NCI-H69 (cell line): ENCODE results near the gene KLF4.

ENCODE experiments used
- DNase-seq: peaks from one replicate; lab custom pipeline; 2025; lab: John Stamatoyannopoulos, UW

KLF4 gene

DNA sequence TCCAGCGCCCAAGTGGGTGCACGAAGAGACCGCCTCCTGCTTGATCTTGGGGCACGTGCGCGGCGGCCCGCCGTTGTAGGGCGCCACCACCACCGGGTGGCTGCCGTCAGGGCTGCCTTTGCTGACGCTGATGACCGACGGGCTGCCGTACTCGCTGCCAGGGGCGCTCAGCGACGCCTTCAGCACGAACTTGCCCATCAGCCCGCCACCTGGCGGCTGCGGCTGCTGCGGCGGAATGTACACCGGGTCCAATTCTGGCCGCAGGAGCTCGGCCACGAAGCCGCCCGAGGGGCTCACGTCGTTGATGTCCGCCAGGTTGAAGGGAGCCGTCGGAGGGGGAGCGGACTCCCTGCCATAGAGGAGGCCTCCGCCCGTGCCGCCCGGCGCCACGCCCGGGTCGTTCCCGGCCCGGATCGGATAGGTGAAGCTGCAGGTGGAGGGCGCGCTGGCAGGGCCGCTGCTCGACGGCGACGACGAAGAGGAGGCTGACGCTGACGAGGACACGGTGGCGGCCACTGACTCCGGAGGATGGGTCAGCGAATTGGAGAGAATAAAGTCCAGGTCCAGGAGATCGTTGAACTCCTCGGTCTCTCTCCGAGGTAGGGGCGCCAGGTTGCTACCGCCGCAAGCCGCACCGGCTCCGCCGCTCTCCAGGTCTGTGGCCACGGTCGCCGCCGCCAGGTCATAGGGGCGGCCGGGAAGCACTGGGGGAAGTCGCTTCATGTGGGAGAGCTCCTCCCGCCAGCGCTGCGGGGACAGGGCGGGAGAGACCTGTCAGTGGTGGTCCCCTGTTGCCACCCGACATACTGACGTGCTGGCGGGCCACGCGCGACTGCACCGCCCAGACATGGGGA, 1.8 kb downstream of the KLF4 start:
- DNase-seq: peak; percentile 92

DNA sequence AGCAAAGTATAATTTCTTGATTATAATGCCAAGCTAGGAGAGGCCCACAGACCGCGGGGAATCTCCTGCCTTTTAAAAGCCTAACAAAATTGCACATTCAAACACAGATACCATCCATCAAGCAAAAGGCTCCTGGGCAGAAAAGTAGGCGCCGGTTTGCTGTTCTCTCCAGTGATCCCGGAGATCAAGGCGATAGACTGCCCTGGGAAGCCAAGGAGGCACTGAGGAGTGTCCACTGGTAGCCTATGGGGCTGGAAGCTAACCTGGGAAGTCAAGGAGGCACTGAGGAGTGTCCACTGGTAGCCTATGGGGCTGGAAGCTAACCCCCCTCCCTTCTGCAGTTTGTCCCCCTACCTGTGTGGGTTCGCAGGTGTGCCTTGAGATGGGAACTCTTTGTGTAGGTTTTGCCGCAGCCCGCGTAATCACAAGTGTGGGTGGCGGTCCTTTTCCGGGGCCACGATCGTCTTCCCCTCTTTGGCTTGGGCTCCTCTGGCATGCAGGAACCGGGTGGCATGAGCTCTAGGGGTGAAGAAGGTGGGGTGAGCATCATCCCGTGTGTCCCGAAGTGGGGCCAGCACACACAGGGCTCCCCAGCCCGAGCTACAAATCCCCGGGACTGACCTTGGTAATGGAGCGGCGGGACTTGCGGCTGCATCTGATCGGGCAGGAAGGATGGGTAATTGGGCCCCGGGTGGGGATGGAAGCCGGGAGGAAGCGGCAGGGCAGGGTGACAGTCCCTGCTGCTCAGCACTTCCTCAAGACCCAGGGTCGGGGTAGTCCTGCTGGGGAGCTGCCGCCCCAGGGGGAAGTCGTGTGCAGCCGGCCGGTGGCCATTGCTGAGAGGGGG, 2.7 kb downstream of the KLF4 start:
- DNase-seq: peak; percentile 77

DNA sequence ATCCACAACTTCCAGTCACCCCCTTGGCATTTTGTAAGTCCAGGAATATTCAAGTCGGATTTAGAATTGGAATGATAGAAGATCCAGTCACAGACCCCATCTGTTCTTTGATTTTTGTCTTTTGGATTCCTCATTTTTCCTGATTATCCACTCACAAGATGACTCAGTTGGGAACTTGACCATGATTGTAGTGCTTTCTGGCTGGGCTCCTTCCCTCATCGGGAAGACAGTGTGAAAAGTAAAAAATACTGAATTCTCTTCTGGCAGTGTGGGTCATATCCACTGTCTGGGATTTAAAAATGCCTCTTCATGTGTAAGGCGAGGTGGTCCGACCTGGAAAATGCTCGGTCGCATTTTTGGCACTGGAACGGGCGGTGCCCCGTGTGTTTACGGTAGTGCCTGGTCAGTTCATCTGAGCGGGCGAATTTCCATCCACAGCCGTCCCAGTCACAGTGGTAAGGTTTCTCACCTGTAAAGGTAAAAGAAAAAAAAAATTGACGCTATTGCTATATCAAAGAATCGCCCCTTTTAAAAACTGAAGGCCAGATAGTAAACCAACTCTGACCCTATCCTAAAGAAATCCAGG, 4.0 kb downstream of the KLF4 start:
- no peak for DNase-seq

DNA sequence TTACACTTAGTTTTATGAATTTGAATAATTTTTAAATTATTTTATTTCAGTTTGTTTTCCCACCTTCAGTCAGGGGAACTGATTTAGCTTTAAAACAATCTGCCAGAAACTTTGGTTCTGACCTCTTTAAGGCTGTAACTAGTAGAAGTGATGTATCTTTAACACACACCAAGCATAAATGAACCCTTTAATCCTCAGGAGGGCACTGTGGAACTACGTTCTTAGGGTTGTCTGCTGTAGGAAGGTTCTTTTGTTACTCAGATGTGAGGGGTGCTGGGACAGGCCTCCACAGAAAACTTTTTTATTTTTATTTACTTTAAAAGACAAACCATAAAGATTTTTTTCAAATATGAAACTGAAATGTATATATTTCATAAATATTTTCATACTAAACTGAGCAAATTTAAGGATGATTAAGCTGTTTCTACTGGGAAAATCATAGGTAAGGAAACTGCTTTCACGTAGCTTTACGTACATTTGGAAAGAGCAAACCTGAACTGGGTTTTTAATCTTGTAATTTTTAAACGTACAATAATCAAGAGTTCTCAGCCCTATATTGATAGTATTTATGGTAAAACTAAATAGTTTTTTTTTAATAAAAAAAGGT, 5.3 kb downstream of the KLF4 start:
- DNase-seq: peak; percentile 85

DNA sequence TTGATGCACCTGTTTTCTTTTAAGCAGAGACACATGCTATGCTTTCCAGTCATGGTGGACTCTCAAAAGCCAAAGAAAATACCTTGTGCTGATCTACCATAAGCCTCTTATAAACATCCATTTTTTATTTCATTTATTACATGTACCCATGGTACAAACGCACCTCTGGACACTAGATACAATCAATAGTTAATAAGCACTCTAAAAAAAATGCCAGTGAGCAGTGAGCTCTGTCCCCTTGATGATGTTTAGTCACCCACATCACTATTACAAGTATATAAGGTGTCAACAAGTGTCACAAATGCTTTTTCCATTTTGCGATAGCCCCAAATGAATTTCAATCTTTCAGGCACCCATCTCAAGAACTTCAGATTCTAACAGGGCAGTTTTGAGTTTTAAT, 5.9 kb downstream of the KLF4 start:
- no peak for DNase-seq

DNA sequence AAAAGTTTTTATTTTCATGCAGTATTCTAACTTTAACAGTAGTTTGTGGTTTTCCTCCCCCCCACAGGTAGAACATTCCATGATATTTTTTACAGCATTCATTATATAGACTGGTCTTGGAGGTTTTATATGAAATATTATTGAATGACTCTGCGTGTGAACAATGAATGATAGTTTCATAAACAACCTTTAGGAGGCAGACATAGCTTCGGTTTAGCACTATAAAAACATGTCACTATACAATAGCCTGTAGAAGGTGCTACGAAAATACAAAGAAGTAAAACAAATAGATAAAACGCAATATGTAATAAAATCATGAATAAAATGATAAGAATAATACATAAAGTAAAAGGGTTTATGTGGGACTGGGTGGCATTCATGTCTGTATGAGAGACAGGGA, 8.5 kb downstream of the KLF4 start:
- DNase-seq: peak; percentile 23

DNA sequence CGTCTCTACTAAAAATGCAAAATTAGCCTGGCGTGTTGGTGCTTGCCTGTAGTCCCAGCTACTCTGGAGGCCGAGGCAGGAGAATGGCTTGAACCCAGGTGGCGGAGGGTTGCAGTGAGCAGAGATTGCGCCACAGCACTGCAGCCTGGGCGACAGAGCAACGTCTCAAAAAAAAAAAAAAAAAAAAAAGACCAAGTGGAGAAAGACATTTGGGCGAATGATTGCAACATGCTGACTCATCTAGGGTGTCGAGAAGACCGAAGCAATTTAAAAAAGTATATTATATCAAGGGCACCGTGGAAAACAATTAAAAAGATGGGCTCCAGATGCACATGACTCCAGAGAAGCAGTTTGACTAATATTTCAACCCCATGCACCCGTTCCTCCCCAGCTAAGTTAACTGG, 9.2 kb downstream of the KLF4 start:
- no peak for DNase-seq

DNA sequence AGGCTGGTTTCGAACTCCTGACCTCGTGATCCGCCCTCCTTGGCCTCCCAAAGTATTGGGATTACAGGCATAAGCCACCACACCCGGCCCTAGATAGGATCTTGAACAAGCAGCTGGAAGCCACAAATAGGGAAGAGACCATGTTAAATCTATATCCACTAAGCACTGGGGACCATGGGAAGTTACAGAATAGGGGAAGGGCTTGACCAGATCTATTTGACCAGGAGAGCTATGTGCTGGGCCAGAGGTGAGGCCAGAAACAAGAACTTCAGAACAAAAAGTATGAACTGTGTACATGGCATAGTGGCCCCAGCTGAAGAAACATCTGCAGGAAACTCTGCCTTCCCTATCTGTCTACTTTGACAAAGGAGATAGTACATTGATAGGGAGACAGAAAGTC, 10.8 kb downstream of the KLF4 start:
- no peak for DNase-seq

DNA sequence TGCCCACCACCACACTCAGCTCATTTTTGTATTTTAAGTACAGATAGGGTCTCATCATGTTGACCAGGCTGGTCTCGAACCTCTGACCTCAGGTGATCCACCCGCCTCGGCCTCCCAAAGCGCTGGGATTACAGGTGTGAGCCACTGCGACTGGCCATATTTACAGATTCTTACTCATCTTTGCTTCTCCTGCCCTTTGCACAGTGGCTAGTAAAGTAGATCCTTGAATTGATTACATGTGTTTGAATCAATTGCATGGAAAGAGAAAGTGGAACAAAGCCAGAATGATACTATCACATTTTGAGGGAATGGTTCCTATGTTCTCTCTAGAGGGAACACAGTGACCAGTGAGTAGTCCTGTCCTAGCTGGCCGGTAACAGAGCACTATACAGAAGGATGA, 15.4 kb downstream of the KLF4 start:
- DNase-seq: no peak

DNA sequence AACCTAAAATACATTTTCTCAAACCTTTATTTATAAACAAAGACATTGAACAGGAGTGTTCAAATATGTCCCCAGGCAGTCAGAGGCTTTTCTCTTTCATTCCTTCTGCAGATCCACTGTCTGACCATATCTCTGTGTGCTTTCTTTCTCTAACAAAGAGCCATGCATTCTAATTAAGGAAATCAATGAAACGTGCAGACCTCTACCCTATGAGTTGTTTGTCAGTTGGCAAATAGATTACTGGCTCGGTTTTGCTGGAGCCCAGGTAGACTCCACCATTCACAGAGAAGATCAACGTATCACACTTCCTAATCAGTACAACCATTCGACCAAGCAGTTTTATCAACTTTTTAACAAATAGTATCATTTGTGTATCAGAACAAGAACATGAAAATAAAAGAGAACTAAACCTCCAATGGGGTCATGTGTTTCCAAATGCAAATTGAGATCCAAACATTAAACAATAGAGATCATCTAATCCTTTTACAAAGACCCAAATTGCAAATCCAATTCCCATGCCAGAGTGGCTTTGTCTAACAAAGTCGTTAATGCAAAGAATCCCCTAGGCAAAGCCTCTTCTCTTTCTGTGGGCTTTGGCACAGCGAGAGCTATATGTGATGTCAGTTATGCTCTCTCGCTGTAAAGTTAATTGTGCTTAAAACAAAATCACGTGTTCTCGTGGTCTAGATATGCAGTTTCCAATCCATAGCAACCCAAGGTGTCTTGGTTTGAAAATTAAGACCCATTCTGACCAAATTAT, 16.8 kb downstream of the KLF4 start:
- peak; percentile 98 for DNase-seq

DNA sequence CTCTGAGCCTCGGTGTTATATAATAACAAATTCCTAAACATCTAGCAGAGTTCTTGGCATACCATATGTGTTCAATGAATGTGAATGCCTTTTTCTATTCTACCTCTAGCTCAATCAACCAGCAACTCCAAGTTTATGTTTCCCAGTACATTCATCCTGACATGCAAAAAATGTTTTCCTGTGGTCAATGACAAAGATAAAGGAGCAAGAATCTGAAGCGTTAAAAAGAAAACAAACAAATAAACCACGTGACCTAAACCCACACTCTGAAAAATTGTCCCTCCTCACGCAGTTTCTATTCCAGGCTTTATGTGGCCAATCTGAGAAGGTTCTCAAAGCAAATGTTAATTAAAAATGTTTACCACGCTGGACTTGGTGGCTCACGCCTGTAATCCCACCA, 18.0 kb downstream of the KLF4 start:
- no peak for DNase-seq

DNA sequence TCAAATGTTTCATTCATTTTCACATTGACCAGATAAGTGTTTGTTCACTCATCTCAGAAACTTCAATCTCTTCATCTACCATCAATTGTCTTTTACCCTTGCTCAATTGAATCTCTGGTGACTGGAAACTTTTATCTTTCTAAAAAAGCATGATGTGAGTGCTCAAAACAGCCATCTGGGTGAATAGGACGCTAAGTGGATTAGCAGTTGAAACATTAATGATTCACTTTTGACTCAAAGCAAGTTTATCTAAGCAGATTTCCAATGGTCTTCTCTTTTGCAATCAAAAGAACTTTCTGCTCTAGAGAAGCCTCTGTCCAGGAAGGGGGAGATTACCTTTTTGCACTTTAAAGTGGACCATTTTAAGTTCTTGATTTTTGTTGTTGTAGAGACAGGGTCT, 22.2 kb downstream of the KLF4 start:
- no peak for DNase-seq

DNA sequence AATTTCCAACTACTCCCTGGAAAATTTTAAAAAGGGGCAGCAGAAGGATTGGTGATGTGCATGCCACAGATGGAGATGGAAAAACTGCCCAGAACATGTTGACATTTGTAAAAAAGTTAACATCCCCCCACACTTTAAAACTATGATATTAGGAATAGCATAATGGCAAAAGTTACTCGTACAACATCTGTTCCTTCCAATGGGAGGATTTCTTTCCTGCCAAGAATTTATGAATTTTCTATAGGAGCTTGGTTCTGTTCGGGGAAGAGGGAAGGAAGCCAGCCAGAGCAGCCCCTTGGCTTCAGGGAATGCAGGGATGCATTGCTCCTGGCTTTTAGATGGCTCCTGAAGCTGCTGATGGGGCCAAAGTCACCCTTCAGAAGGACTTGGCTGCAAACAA, 22.7 kb downstream of the KLF4 start:
- no peak for DNase-seq

DNA sequence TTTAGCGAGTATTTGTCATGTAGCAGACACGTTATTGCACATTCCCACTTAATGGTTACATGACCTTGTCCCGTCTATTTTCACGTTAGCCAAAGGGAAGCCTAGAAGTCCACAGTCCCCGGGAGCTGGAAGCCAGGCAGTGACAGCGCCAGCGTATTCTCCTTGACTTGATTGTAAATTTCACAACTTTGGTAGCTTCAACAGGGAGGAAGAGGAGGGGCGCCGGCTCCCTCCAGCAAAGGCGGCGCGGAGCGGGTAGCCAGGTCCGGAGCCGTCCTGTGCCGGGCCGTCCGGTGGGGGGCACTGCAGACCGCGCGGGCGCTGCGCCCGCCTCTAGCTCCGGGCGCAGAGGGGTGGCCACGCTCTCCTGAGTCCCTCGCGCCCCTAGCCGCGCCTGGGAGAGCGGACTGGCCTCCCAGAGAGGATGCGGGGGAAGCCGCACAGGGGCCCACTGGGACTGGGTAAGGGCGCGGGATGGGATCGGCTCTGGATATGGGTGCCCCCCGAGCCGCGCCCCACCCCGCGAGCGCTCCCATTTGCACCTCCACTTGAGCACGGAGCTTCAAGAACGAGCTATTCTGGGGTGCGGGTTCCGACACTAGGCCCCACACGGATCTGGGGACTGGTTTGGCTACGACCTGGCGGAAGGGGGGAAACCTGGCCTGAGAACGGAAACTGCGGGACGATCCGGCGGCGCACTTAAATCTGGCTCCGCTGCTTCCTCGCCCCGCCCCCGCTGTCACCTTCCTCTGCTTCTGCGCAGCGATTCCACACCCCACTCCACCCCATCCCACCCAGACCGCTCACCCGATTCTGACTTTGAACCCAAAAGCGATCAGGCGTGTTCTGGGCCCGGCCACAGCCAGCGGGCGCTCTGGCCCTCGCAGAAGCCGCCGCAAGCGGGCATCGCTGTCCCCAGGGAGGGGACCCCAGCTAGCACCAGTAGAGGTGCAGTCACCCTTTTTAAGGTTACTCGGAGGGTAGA, 23.8 kb downstream of the KLF4 start:
- peak; percentile 79 for DNase-seq

DNA sequence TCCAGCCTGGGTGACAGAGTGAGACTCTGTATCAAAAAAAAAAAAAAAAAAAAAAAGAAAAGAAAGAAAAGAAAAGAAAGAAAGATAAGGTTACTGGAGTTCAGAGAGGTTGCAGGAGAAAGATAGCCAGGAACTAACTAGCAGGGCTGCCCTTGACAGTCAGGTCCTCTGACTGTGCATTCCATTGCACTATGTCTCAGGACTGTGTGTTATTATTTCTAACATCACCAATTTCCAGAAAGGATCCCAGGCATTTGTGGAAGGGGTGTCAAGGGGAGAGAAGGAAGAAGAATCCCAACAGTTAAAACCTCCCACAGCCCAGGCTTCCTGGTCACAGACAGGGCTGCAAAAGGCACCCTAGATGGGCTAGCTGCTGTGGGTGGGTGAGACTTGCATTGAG, 25.1 kb downstream of the KLF4 start:
- no peak for DNase-seq

DNA sequence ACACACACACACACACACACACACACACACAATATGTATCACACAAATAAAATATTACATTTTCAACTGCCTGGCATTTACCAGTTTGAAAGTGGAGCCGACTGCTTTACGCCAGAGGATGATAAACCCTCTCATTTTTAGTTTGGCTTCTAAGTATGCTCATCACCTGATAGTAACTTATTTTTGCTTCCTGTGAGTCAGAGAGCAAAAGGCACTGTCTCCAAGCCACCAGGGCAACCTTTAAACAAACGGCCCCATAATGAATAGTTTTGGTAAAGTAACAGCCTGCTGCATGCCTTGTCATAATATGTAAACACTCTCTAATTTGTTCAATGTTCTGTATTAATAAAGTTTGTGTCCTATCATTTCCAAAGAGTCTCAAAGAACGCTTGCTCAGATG, 26.9 kb downstream of the KLF4 start:
- DNase-seq: peak; percentile 15

DNA sequence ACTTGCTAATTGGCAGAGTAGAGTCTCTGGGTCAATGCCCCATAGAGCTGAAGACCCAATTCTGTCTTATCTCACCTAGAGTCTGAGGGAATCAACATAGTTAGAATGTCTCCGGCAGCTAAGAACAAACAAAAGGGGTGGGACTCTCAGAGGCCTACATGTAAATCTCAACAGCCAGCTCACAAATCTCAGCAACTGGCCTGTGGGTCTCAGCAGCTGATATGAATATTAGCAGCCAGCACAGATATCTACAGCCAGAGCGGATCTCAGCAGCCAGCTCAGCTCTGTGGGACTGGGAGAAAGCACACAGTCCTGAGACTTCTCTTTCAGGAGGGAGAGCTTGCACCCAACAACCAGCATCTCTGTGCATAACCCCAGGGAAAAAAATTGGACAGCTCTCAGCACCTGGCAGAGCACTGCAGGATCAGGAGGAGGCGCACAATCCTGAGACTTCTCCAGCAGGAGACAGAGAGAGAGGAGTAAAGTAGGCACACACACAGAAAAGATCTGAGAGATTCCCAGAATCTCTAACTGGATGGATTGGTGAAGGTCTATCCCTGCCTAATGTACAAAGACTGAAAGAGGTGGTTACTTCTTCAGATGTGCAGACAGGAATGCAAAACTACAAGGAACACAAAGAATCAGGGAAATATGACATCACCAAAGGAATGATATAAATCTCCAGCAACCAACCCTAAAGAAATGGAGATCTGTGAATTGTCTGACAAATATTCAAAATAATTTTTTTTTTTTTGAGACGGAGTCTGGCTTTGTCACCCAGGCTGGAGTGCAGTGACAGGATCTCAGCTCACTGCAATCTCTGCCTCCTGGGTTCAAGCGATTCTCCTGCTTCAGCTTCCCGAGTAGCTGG, 29.2 kb downstream of the KLF4 start:
- no peak for DNase-seq

DNA sequence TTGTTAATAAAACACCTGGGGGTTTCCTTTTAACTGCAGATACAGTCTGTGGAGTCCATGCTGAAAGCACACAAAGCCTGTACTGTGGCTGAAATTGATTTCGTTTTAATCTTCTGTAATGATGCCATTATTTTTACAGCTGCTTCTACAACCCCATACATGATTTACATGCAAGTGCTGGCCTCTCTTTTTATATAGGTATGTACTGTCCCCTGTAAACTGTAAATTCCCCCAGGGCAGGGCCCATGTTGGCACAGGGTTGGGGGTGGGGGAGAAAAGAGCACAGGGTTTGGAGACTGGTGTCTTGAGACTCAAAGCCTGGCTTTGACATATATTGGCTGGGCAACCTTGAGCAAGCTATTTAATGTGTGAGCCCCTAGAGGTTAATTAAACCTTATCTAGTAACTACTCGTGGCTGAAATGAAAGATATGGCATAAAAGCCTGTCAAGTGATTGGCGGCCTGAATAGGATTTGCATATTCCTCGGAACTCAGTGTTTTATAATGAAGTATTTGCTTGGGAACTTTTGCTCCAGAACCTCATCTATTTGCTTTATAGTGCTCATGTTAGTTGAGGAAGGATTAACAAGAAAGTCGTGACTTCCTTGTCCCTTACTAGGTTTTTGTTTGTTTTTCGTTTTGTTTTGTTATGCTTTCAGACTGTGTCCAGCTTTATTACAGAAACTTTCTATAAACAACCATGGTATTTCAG, 34.0 kb downstream of the KLF4 start:
- DNase-seq: peak; percentile 24

DNA sequence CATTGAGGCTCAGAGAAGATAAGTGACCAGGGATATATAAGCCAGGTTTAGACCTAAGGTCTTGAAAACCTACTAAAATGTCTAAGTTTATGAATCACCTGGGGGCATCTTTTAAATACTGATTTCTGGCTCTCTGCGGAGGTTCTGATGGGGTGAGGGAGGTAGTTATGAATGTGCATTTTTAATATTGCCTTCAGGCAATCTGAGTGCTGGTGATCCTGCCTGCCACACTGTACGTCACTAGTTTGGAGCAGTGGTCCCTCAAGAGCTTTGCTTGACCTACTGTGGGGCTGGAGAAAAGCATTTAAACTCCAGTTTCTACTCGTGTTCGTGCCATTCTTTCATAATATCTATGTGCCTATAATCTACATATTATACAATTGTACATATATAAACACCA, 36.1 kb downstream of the KLF4 start:
- no peak for DNase-seq
